Left lung (tissue), 10 donors: ENCODE measurements around the gene PPM1M. TPM values are rescaled to one million over a fixed set of nuclear protein-coding genes. Genes with fewer than 3 reads are reported as not detected.

Experiments used
- ATAC-seq: fragments of 200-7000 bp; cut with Tn5 transposase; one replicate; pipeline ENCODE4 v1.9.1; 2020; ENCODE audit warnings: moderate library complexity
- DNase-seq, 4 donors: peaks; one replicate each; pipeline ENCODE4 v3.0.0-alpha.2; 2013 to 2020
- H3K27ac ChIP-seq, 2 donors: fragments of 200-600 bp; sonication (generic) in 1 of 2; one replicate each; pipeline versions ENCODE4 v1.5.0 to v1.8.0; 2020 to 2021
- H3K27me3 ChIP-seq, 2 donors: fragments of 200-600 bp; sonication (generic) in 1 of 2; one replicate each; pipeline versions ENCODE4 v1.5.0 to v1.8.0; 2020 to 2021
- H3K36me3 ChIP-seq, 2 donors: fragments of 200-600 bp; sonication (generic) in 1 of 2; one replicate each; pipeline versions ENCODE4 v1.5.0 to v1.8.0; 2020 to 2021
- H3K4me1 ChIP-seq, 2 donors: fragments of 200-600 bp; one replicate each; pipeline ENCODE4 v1.8.0; 2021
- H3K4me3 ChIP-seq, 2 donors: fragments of 200-600 bp; sonication (generic) in 1 of 2; one replicate each; pipeline versions ENCODE4 v1.5.0 to v1.8.0; 2020 to 2021; ENCODE audit warnings: mild to moderate bottlenecking in 1 of 2
- H3K9me3 ChIP-seq, 2 donors: fragments of 200-600 bp; sonication (generic) in 1 of 2; one replicate each; pipeline versions ENCODE4 v1.5.0 to v1.8.0; 2020 to 2021
- CTCF ChIP-seq, 2 donors: fragments of 200-600 bp; sonication (generic) in 1 of 2; IDR thresholded peaks; one replicate each; pipeline versions ENCODE4 v1.5.0 to v1.8.0; 2021; ENCODE audit warnings: antibody characterized with exemption in 2 of 2
- intact Hi-C, 2 donors: fragments of 100-400 bp; cut with DNase I; formaldehyde crosslinking; loops; one replicate each; pipeline versions ENCODE4 v1.11.2 to v1.14.2; 2022
- polyA plus RNA-seq, 6 donors: library from polyadenylated mRNA; unstranded; fragments of 120-200 nt; gene quantifications; one replicate each; pipeline ENCODE4 v1.2.1, GENCODE V29; 2013; ENCODE audit not compliant: insufficient read length in 6 of 6
- total RNA-seq, 2 donors: library from RNA; stranded (reverse); fragmentation: NEBNext Ultra II Directional; extraction: Animal tissue kit (Norgen Biotek cat#: 25700); gene quantifications; one replicate each; pipeline ENCODE4 v1.2.1, GENCODE V29; 2021
- donor health status: DM: no; HTN: yes; CAD: no.
- donor health status: DM: no; HTN: no; CAD: no.

PPM1M gene
- total and polyA plus RNA-seq, 8 donors = 27.4 to 48.3 (median 31.4) TPM

DNA sequence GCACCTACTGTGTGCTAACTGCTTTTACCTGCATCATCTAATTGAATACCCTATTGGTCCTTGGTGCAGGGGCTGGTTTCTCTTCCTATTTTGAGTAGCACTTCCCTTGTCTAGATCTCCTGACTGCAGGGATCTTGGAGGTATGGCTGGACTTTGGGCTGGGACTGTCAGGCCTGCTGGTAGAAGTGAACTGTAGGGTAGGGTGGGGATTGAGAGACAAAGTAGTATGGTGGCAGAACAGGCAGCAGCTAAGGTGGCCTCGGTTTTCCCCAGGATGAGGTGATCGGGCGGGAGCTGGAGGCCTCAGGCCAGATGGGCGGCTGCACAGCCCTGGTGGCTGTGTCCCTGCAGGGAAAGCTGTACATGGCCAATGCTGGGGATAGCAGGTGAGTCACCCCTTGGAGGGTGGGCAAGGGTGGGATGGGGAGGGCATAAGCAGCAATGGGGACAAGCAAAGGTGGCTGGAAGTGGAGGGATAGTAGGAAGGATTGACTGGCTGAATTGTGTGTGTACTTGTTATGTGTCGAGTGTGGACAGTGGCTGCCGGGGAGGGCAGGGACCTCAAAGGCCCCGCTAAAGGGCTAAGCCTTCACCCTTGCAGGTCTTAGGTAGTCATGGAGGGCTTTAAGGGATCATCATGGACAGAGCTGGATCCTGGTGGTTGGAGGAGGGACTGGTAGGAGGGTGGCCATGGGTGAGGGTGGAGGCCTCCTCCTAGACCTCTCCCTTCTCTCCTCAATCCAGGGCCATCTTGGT is 2.0 kb downstream of the PPM1M start:
- Histone ChIP-seq H3K36me3 (peaks cover 0 to 48% of the 10 kb centered on the region in 2 donors), H3K4me1 (peaks cover 5 to 65% of the 10 kb centered on the region in 2 donors), H3K9me3 (no peaks in the 10 kb centered on the region), H3K27me3 (no peaks in the 10 kb centered on the region), H3K27ac (peak overlapping the region; percentile 24 to 95), H3K4me3 (peak overlapping the region in 1 of 2 donors; percentile 66)
- DNase-seq (no peak), ATAC-seq (no peak)
- intact Hi-C loops = no loop called here
- no peak for TF ChIP-seq CTCF (IDR thresholded peaks at IDR 0.05)

DNA sequence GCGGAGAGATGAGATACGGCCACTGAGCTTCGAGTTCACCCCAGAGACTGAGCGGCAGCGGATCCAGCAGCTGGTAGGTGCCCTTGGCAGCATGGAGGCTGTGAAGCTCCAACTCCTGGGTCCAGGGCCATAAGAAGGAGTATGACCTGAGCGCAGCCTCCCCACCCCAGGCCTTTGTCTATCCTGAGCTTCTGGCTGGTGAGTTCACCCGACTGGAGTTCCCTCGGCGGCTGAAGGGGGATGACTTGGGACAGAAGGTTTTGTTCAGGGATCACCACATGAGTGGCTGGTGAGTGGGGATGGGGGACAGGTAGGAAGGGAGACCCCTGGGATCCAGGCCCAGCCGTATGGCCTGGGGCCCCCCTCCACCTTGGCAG is 2.6 kb downstream of the PPM1M start:
- TF ChIP-seq CTCF (IDR thresholded peaks at IDR 0.05) = no peak
- peak overlapping the region in 1 of 2 donors; percentile 95 for H3K27ac ChIP-seq
- H3K9me3 ChIP-seq = no peaks in the 10 kb centered on the region
- H3K36me3 ChIP-seq = peaks cover 0 to 53% of the 10 kb centered on the region in 2 donors
- DNase-seq (no peak), ATAC-seq (no peak)
- intact Hi-C loops = no loop called here
- H3K27me3 ChIP-seq = no peaks in the 10 kb centered on the region
- H3K4me1 ChIP-seq = peaks cover 5 to 70% of the 10 kb centered on the region in 2 donors
- H3K4me3 ChIP-seq = no peak overlapping the region

DNA sequence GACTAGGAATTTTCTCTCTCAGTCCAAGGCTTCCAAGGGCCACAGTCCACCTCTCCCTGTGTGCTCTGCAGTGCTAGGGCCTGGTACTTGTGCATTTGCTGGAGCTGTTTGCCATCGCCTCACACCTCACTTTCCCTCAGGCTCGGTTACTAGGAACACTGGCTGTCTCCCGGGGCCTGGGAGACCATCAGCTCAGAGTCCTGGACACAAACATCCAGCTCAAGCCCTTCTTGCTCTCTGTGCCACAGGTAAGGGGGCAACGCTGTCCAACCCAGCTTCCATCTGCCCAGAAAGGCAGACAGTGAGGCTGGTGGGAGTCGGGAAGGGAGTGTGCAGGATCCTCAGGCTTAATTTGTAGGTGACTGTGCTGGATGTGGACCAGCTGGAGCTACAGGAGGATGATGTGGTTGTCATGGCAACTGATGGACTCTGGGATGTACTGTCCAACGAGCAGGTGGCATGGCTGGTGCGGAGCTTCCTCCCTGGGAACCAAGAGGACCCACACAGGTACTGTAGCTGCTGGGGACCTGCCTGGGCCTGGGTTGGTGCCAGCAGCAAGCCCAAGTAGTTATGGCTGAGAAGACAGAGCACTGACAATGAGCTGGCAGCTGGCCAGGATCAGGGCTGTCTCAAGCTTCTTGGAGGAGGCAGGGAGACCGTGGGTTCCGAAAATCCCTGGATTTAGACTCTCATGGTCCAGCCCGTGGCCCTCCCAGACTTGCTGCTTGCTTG is 3.4 kb downstream of the PPM1M start:
- Histone ChIP-seq H3K9me3 (no peaks in the 10 kb centered on the region), H3K4me1 (peaks cover 5 to 70% of the 10 kb centered on the region in 2 donors), H3K27ac (peak overlapping the region in 1 of 2 donors; percentile 13), H3K4me3 (no peak overlapping the region), H3K27me3 (no peaks in the 10 kb centered on the region), H3K36me3 (peaks cover 0 to 61% of the 10 kb centered on the region in 2 donors)
- DNase-seq = no peak
- TF ChIP-seq CTCF (IDR thresholded peaks at IDR 0.05) = no peak
- intact Hi-C loops = no loop called here
- no peak for ATAC-seq

DNA sequence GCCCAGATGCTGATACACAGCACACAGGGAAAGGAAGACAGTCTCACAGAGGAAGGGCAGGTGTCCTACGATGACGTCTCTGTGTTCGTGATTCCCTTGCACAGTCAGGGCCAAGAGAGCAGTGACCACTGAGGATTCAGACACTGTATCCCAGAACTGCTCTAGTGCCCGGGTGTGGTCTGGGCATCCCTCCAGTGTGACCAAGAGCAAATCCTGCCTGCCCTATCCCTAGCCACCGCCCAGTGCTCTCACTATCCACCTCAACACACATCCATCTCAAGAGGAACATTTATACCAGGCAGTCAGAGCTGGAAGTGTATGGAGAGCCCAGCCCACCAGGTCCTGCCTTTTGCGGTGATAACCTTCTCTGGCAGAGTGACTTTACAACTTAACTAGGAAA is 4.1 kb downstream of the PPM1M start:
- Histone ChIP-seq H3K4me1 (peaks cover 0 to 70% of the 10 kb centered on the region in 2 donors), H3K4me3 (no peak overlapping the region), H3K27me3 (no peaks in the 10 kb centered on the region), H3K27ac (peak overlapping the region in 1 of 2 donors; percentile 7), H3K9me3 (no peaks in the 10 kb centered on the region), H3K36me3 (peaks cover 0 to 68% of the 10 kb centered on the region in 2 donors)
- TF ChIP-seq CTCF (IDR thresholded peaks at IDR 0.05) = no peak
- intact Hi-C loops = no loop called here
- ATAC-seq = no peak
- DNase-seq = no peak

- H3K27ac ChIP-seq = peak overlapping the region in 1 of 2 donors; percentile 7
- ATAC-seq = no peak
- no peaks in the 10 kb centered on the region for H3K9me3 ChIP-seq
- peaks cover 0 to 65% of the 10 kb centered on the region in 2 donors for H3K4me1 ChIP-seq
- no peak for DNase-seq
- intact Hi-C loops = no loop called here
- peaks cover 0 to 73% of the 10 kb centered on the region in 2 donors for H3K36me3 ChIP-seq
- no peaks in the 10 kb centered on the region for H3K27me3 ChIP-seq
- no peak for TF ChIP-seq CTCF (IDR thresholded peaks at IDR 0.05)
- H3K4me3 ChIP-seq = no peak overlapping the region
Measured at GRCh38 chr3:52250122-52250521, 4.6 kb downstream of the PPM1M start.
